Lung (tissue), 12 donors: ENCODE data around the gene NTN1. TPM values are rescaled to one million over a fixed set of nuclear protein-coding genes. Genes with fewer than 3 reads are reported as not detected.

Source experiments
- ATAC-seq: fragments of 200-7000 bp; cut with Tn5 transposase; one replicate; pipeline ENCODE4 v1.9.1; 2020; ENCODE audit warnings: moderate number of reproducible peaks; ENCODE audit not compliant: insufficient read depth, low FRiP score
- DNase-seq, 3 donors: peaks; one replicate each; pipeline ENCODE4 v3.0.0-alpha.2; 2013 to 2017
- H3K27ac ChIP-seq, 2 donors: one replicate each; pipeline ENCODE4 v1.5.1; 2013; ENCODE audit warnings: mild to moderate bottlenecking in 2 of 2, moderate library complexity in 2 of 2, control low read depth in 1 of 2, inconsistent platforms in 1 of 2, low read depth in 1 of 2, low read length in 1 of 2
- H3K27me3 ChIP-seq, 3 donors: one replicate each; pipeline ENCODE4 v1.5.1; 2013; ENCODE audit warnings: low read length in 2 of 3; ENCODE audit not compliant: control insufficient read depth in 3 of 3, insufficient read depth in 3 of 3
- H3K36me3 ChIP-seq, 4 donors: one replicate each; pipeline ENCODE4 v1.5.1; 2013; ENCODE audit warnings: low read length in 4 of 4, mild to moderate bottlenecking in 1 of 4, moderate library complexity in 1 of 4; ENCODE audit not compliant: control insufficient read depth in 4 of 4, insufficient read depth in 4 of 4
- H3K4me1 ChIP-seq, 5 donors: one replicate each; pipeline ENCODE4 v1.5.1; 2013; ENCODE audit warnings: low read length in 5 of 5, mild to moderate bottlenecking in 2 of 5, moderate library complexity in 1 of 5; ENCODE audit not compliant: control insufficient read depth in 5 of 5, insufficient read depth in 5 of 5
- H3K4me3 ChIP-seq: one replicate; pipeline ENCODE4 v1.5.1; 2013; ENCODE audit warnings: mild to moderate bottlenecking, control low read depth, moderate library complexity
- H3K9ac ChIP-seq, 2 donors: one replicate each; pipeline ENCODE4 v1.5.1; 2013; ENCODE audit warnings: low read length in 2 of 2, control low read depth in 1 of 2; ENCODE audit not compliant: insufficient read depth in 1 of 2
- H3K9me3 ChIP-seq, 4 donors: one replicate each; pipeline ENCODE4 v1.5.1; 2013; ENCODE audit warnings: low read length in 3 of 4, mild to moderate bottlenecking in 1 of 4, moderate library complexity in 1 of 4; ENCODE audit not compliant: control insufficient read depth in 4 of 4, insufficient read depth in 3 of 4
- CTCF ChIP-seq: IDR thresholded peaks from 2 replicates; pipeline ENCODE4 v1.5.1; 2012; ENCODE audit warnings: mild to moderate bottlenecking; ENCODE audit errors: control extremely low read depth, extremely low read depth
- WGBS, 2 donors: extraction: QIAGEN DNeasy Blood & Tissue Kit; methylation state at CpG; one replicate each; pipeline ENCODE4 v1.1.7; 2013; 5-methylcytosine and 5-hydroxymethylcytosine counted together
- polyA plus RNA-seq, 2 donors: library from polyadenylated mRNA; stranded (reverse); fragments of 200-250 nt; gene quantifications; one replicate each; pipeline ENCODE4 v1.2.1, GENCODE V29; 2013
- total RNA-seq, 2 donors: library from RNA; depleted of rRNA in 1 of 2; stranded (reverse); fragments of >200 nt in 1 of 2; gene quantifications; one replicate each; pipeline ENCODE4 v1.2.1, GENCODE V29; 2014 to 2021
- donor health status: control.
- donor health status: control.
- donor health status: Bipolar disorder and iron deficiency.
- donor health status: healthy.
- donor health status: DM: yes; HTN: yes; CAD: no.

NTN1 gene
- total and polyA plus RNA-seq, 4 donors: 3.6 to 17.1 (median 7.8) TPM

- no peaks in the 10 kb centered on the region for H3K36me3 ChIP-seq
- no peak overlapping the region for H3K4me3 ChIP-seq
- DNase-seq (no peak), ATAC-seq (no peak)
- H3K4me1 ChIP-seq: peaks cover 0 to 1% (median 0%) of the 10 kb centered on the region in 5 donors
- H3K27me3 ChIP-seq: peaks cover 0 to 5% (median 0%) of the 10 kb centered on the region in 3 donors
- no peaks in the 10 kb centered on the region for H3K9me3 ChIP-seq
- TF ChIP-seq CTCF: no peak
- no peak overlapping the region for H3K27ac ChIP-seq
- H3K9ac ChIP-seq: no peak overlapping the region
- WGBS, 2 donors: 38 to 58% methylated on average over 6 of the region's 6 CpGs
Observed at GRCh38 chr17:9108146-9108545, 86.8 kb downstream of the NTN1 start.

- DNase-seq: no peak
- H3K36me3 ChIP-seq: no peaks in the 10 kb centered on the region
- H3K27me3 ChIP-seq: peaks cover 0 to 7% (median 2%) of the 10 kb centered on the region in 3 donors
- WGBS, 2 donors: 74 to 88% methylated on average over 4 of the region's 4 CpGs
- no peak overlapping the region for H3K4me3 ChIP-seq
- H3K4me1 ChIP-seq: peaks cover 0 to 1% (median 0%) of the 10 kb centered on the region in 5 donors
- no peak for TF ChIP-seq CTCF
- H3K9ac ChIP-seq: no peak overlapping the region
- no peaks in the 10 kb centered on the region for H3K9me3 ChIP-seq
- no peak for ATAC-seq
- H3K27ac ChIP-seq: no peak overlapping the region
Observed at GRCh38 chr17:9109933-9110332, 88.6 kb downstream of the NTN1 start.

GRCh38 chr17:9110501-9110900 is 89.2 kb downstream of the NTN1 start:
- Histone ChIP-seq H3K9me3 (no peaks in the 10 kb centered on the region), H3K4me3 (no peak overlapping the region), H3K27me3 (peaks cover 0 to 8% (median 2%) of the 10 kb centered on the region in 3 donors), H3K36me3 (no peaks in the 10 kb centered on the region), H3K9ac (no peak overlapping the region), H3K27ac (no peak overlapping the region), H3K4me1 (peaks cover 0 to 4% (median 0%) of the 10 kb centered on the region in 5 donors)
- WGBS, 2 donors: 93 to 99% methylated on average over 7 of the region's 7 CpGs
- DNase-seq (no peak), ATAC-seq (no peak)
- no peak for TF ChIP-seq CTCF
